ENCODE data around the gene DISP3.

DISP3 gene

GRCh38 chr1:11550664-11551283 lies 71.8 kb downstream of the DISP3 start:
- peak; percentile 56 for DNase-seq (ENCODE audit: low spot score)
- TF ChIP-seq CTCF (IDR thresholded peaks at IDR 0.05; ENCODE audit: extremely low read depth, missing control alignments) = no peak

GRCh38 chr1:11558276-11558675 lies 79.3 kb downstream of the DISP3 start:
- no peak for DNase-seq (ENCODE audit: low spot score)
- TF ChIP-seq CTCF (IDR thresholded peaks at IDR 0.05; ENCODE audit: extremely low read depth, missing control alignments) = no peak

- TF ChIP-seq CTCF (IDR thresholded peaks at IDR 0.05; ENCODE audit: extremely low read depth, missing control alignments) = no peak
- no peak for DNase-seq (ENCODE audit: low spot score)
Observed at GRCh38 chr1:11558871-11559590, 80.1 kb downstream of the DISP3 start.

GRCh38 chr1:11559591-11559970 lies 80.6 kb downstream of the DISP3 start:
- TF ChIP-seq CTCF (IDR thresholded peaks at IDR 0.05; ENCODE audit: extremely low read depth, missing control alignments) = no peak
- DNase-seq (ENCODE audit: low spot score) = no peak

GRCh38 chr1:11560061-11560460 lies 81.1 kb downstream of the DISP3 start:
- TF ChIP-seq CTCF (IDR thresholded peaks at IDR 0.05; ENCODE audit: extremely low read depth, missing control alignments) = no peak
- no peak for DNase-seq (ENCODE audit: low spot score)

GRCh38 chr1:11561740-11562139 lies 82.8 kb downstream of the DISP3 start:
- no peak for DNase-seq (ENCODE audit: low spot score)
- TF ChIP-seq CTCF (IDR thresholded peaks at IDR 0.05; ENCODE audit: extremely low read depth, missing control alignments) = no peak

- DNase-seq (ENCODE audit: low spot score) = no peak
- TF ChIP-seq CTCF (IDR thresholded peaks at IDR 0.05; ENCODE audit: extremely low read depth, missing control alignments) = no peak
Observed at GRCh38 chr1:11562664-11563063, 83.7 kb downstream of the DISP3 start.
